HCT116 (cell line): ENCODE data around the gene MAML2. TPM values are rescaled to one million over a fixed set of nuclear protein-coding genes. Genes with fewer than 3 reads are reported as not detected.

Source experiments
- ATAC-seq: fragments of 200-7000 bp; cut with Tn5 transposase; 2 replicates; pipeline ENCODE4 v1.9.1; 2020; ENCODE audit warnings: mild to moderate bottlenecking, moderate library complexity
- BruUV-seq: library from RNA; stranded (reverse); fragments of 400-500 nt; replicated peaks from 2 replicates; lab custom pipeline; 2021; lab: Mats Ljungman, UMichigan
- CTCF ChIA-PET: fragments of 300-600 bp; sonication (Branson Sonifier 250); formaldehyde crosslinking; loops from one replicate; lab custom pipeline; 2021; ENCODE audit warnings: antibody characterized with exemption; lab: Charles Lee
- POLR2A ChIA-PET: fragments of 300-600, 350-600 bp; sonication (Branson Sonifier 250); formaldehyde crosslinking; loops from one replicate; lab custom pipeline; 2021; ENCODE audit warnings: antibody characterized with exemption; lab: Charles Lee
- RAD21 ChIA-PET, 2 experiments: fragments of 300-600 bp; sonication (Branson Sonifier 250); formaldehyde crosslinking; loops; one replicate each; lab custom pipeline; 2023; ENCODE audit warnings: low total read pairs in 2 of 2; ENCODE audit not compliant: uncharacterized antibody in 2 of 2, unreplicated experiment in 2 of 2, low non-redundant PET in 1 of 2; lab: Charles Lee
- DNase-seq: peaks from one replicate; pipeline ENCODE4 v3.0.0-alpha.2; 2010; ENCODE audit warnings: low read depth, low spot score
- H2AFZ ChIP-seq: fragments of 200-600 bp; shearing (Covaris generic), sonication (generic); 2 replicates; pipeline ENCODE4 v1.6.1; 2017; ENCODE audit warnings: low read depth, mixed run types, mixed read lengths, antibody characterized with exemption, low read length; ENCODE audit not compliant: poor library complexity, severe bottlenecking
- H3K27ac ChIP-seq: 2 replicates; pipeline ENCODE4 v1.5.1; 2012; ENCODE audit warnings: low read depth, low read length
- H3K27me3 ChIP-seq: fragments of 200-600 bp; sonication (generic); 2 replicates; pipeline ENCODE4 v1.6.1; 2016; ENCODE audit warnings: mixed run types, low read length, mixed read lengths; ENCODE audit not compliant: insufficient read depth
- H3K36me3 ChIP-seq, 2 experiments: fragments of 200-500 bp in 1 of 2; fragments of 200-600 bp in 1 of 2; sonication (Bioruptor generic) in 1 of 2; sonication (generic) in 1 of 2; 2 replicates each; pipeline versions ENCODE4 v1.5.1 to v1.6.1; 2014 to 2016; ENCODE audit warnings: low read length in 2 of 2, inconsistent platforms in 1 of 2, mixed read lengths in 1 of 2, mixed run types in 1 of 2; ENCODE audit not compliant: insufficient read depth in 2 of 2, control insufficient read depth in 1 of 2
- H3K4me1 ChIP-seq, 2 experiments: fragments of 200-600 bp in 1 of 2; sonication (generic) in 1 of 2; 2 replicates each; pipeline versions ENCODE4 v1.5.1 to v1.6.1; 2012 to 2017; ENCODE audit warnings: low read length in 2 of 2, inconsistent platforms in 1 of 2, mild to moderate bottlenecking in 1 of 2, mixed read lengths in 1 of 2, mixed run types in 1 of 2, moderate library complexity in 1 of 2; ENCODE audit not compliant: insufficient read depth in 2 of 2, control insufficient read depth in 1 of 2
- H3K4me2 ChIP-seq: fragments of 200-600 bp; sonication (generic); 2 replicates; pipeline ENCODE4 v1.6.1; 2017; ENCODE audit warnings: mixed run types, low read length, mixed read lengths
- H3K4me3 ChIP-seq, 2 experiments: fragments of 200-600 bp in 1 of 2; sonication (generic) in 1 of 2; replicated peaks in 1 of 2; 2 replicates each; pipeline ENCODE4 v1.5.1; 2011 to 2016; ENCODE audit warnings: low read length in 2 of 2, control low read depth in 1 of 2, low read depth in 1 of 2, mild to moderate bottlenecking in 1 of 2, mixed read lengths in 1 of 2, mixed run types in 1 of 2
- H3K79me2 ChIP-seq: fragments of 200-600 bp; sonication (generic); 2 replicates; pipeline ENCODE4 v1.6.1; 2017; ENCODE audit warnings: mild to moderate bottlenecking, mixed run types, low read length, moderate library complexity, mixed read lengths; ENCODE audit not compliant: insufficient read depth
- H3K9ac ChIP-seq: fragments of 200-600 bp; sonication (generic); 2 replicates; pipeline ENCODE4 v1.6.1; 2016; ENCODE audit warnings: low read length, mixed read lengths
- H3K9me2 ChIP-seq: fragments of 200-600 bp; sonication (generic), shearing (Covaris generic); 2 replicates; pipeline ENCODE4 v1.6.1; 2017; ENCODE audit warnings: mixed run types, mild to moderate bottlenecking, moderate library complexity; ENCODE audit not compliant: insufficient read depth
- H3K9me3 ChIP-seq, 2 experiments: fragments of 200-500 bp in 1 of 2; fragments of 200-600 bp in 1 of 2; sonication (Bioruptor generic) in 1 of 2; sonication (generic) in 1 of 2; 2 replicates each; pipeline ENCODE4 v1.6.1; 2014 to 2017; ENCODE audit warnings: low read length in 2 of 2, mixed read lengths in 2 of 2, inconsistent platforms in 1 of 2, low read depth in 1 of 2, mild to moderate bottlenecking in 1 of 2, mixed run types in 1 of 2, moderate library complexity in 1 of 2; ENCODE audit not compliant: control insufficient read depth in 1 of 2, insufficient read depth in 1 of 2
- H4K20me1 ChIP-seq: fragments of 200-600 bp; sonication (generic), shearing (Covaris generic); 2 replicates; pipeline ENCODE4 v1.6.1; 2017; ENCODE audit warnings: mixed run types, mild to moderate bottlenecking, moderate library complexity; ENCODE audit not compliant: insufficient read depth
- CBX3 ChIP-seq: IDR thresholded peaks from 2 replicates; pipeline ENCODE4 v1.6.1; 2012; ENCODE audit warnings: low read depth
- CEBPB ChIP-seq: IDR thresholded peaks from 2 replicates; pipeline ENCODE4 v1.6.1; 2012; ENCODE audit warnings: low read depth
- EGR1 ChIP-seq: IDR thresholded peaks from 2 replicates; pipeline ENCODE4 v1.6.1; 2012; ENCODE audit warnings: low read depth
- FOSL1 ChIP-seq: IDR thresholded peaks from 2 replicates; pipeline ENCODE4 v1.6.1; 2012; ENCODE audit warnings: low read depth
- POLR2A ChIP-seq: IDR thresholded peaks from 2 replicates; pipeline ENCODE4 v1.7.0; 2011; ENCODE audit warnings: borderline replicate concordance; ENCODE audit not compliant: insufficient read depth, insufficient read length; ENCODE audit errors: extremely low read depth
- RAD21 ChIP-seq: IDR thresholded peaks from 2 replicates; pipeline ENCODE4 v1.6.1; 2012; ENCODE audit warnings: low read depth, mild to moderate bottlenecking
- SIN3A ChIP-seq: IDR thresholded peaks from 2 replicates; pipeline ENCODE4 v1.6.1; 2012; ENCODE audit warnings: low read depth
- SP1 ChIP-seq: IDR thresholded peaks from 2 replicates; pipeline ENCODE4 v1.6.1; 2012; ENCODE audit warnings: low read depth
- SRF ChIP-seq: IDR thresholded peaks from 2 replicates; pipeline ENCODE4 v1.6.1; 2012; ENCODE audit warnings: low read depth
- TCF7L2 ChIP-seq: IDR thresholded peaks from 2 replicates; pipeline ENCODE4 v1.7.0; 2011; ENCODE audit warnings: borderline replicate concordance, inconsistent platforms; ENCODE audit not compliant: insufficient read depth, insufficient read length; ENCODE audit errors: extremely low read depth
- YY1 ChIP-seq: IDR thresholded peaks from 2 replicates; pipeline ENCODE4 v1.6.1; 2011; ENCODE audit warnings: low read length, low read depth, moderate library complexity, mild to moderate bottlenecking; ENCODE audit not compliant: insufficient replicate concordance; ENCODE audit errors: extremely low read depth
- ZFX ChIP-seq: fragments of 450-650 bp; IDR thresholded peaks from 2 replicates; pipeline ENCODE4 v1.6.1; 2017
- ZNF274 ChIP-seq: fragments of 200-500 bp; sonication (Bioruptor generic); IDR thresholded peaks from 2 replicates; pipeline ENCODE4 v1.6.1; 2014; ENCODE audit warnings: mild to moderate bottlenecking, low read depth, low read length, inconsistent platforms
- intact Hi-C: fragments of 100-400 bp; cut with micrococcal nuclease; formaldehyde crosslinking; loops from 2 replicates; pipeline ENCODE4 v1.10.0; 2022
- total RNA-seq: library from RNA; stranded (reverse); gene quantifications from one replicate; pipeline ENCODE4 v1.2.1, GENCODE V29; 2021; ENCODE audit not compliant: unreplicated experiment
- TF ChIP-seq, protein P1 (sequence below): IDR thresholded peaks from 2 replicates; pipeline ENCODE4 v1.6.1; 2012
- TF ChIP-seq, protein P2 (sequence below), 3 experiments: fragments of 200-600 bp in 1 of 3; sonication (generic) in 1 of 3; IDR thresholded peaks in 2 of 3; conservative IDR thresholded peaks in 1 of 3; 2 replicates each; pipeline ENCODE4 v1.5.1; 2012 to 2017; ENCODE audit warnings: low read depth in 2 of 3, low read length in 2 of 3, antibody characterized with exemption in 1 of 3, borderline replicate concordance in 1 of 3, control low read depth in 1 of 3, mild to moderate bottlenecking in 1 of 3, mixed read lengths in 1 of 3, mixed run types in 1 of 3, moderate library complexity in 1 of 3; ENCODE audit not compliant: insufficient read depth in 1 of 3
- TF ChIP-seq, protein P3 (sequence below): IDR thresholded peaks from 2 replicates; pipeline ENCODE4 v1.6.1; 2012

Gene MAML2
- total RNA-seq, 1 experiment from 2014 or later: 2.6 TPM

DNA sequence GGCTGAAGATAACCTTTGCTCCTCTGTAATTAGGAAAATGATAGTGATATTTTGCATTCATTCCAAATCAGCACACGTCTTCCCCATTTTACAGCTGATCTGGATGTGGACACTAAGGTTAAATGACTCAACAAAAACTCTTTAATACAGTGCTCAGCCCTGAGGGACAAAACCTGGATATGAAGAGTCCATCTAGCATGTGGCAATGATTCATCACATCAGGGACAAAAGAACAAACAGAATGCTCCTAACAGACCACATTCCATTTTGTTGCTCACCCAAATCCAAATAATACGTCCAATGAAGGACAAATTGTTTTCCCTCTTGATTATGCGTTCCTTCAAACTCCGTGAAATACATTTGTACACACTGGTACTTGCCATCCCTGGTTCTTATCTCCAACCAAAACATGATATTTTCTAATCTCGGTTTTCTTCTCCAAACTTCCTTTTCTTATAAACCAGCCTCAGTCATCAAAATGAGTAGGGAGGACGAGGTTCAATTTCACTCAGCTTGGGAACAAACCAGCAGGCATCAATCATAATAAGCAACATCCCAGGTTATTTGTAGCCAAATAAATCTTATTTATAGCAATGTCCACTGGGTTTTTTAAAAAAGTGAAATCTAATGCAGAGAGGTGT, 365.3 kb downstream of the MAML2 start (continued):
- TF ChIP-seq RAD21 (no peak), EGR1 (no peak), FOSL1 (no peak), TCF7L2 (no peak), SIN3A (no peak), SRF (no peak)

GRCh38 chr11:95976550-95976949, 366.4 kb downstream of the MAML2 start:
- ATAC-seq (no peak), DNase-seq (no peak)
- BruUV-seq: no TSS peak
- RAD21 ChIA-PET: no interaction called here
- Histone ChIP-seq H3K9me2 (no peaks in the 10 kb centered on the region), H4K20me1 (no peaks in the 10 kb centered on the region), H3K27ac (no peak overlapping the region), H3K4me2 (no peak overlapping the region), H3K9ac (no peak overlapping the region), H3K9me3 (no peaks in the 10 kb centered on the region), H3K4me3 (no peak overlapping the region), H3K36me3 (no peaks in the 10 kb centered on the region), H3K27me3 (no peaks in the 10 kb centered on the region), H2AFZ (no peak overlapping the region), H3K79me2 (no peaks in the 10 kb centered on the region), H3K4me1 (peaks cover 0 to 6% of the 10 kb centered on the region in 2 experiments; a peak in 1 of 4 replicates)
- POLR2A ChIA-PET: no interaction called here
- TF ChIP-seq, protein P1, sequence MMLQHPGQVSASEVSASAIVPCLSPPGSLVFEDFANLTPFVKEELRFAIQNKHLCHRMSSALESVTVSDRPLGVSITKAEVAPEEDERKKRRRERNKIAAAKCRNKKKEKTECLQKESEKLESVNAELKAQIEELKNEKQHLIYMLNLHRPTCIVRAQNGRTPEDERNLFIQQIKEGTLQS: no peak
- TF ChIP-seq FOSL1 (no peak), POLR2A (no peak), SP1 (no peak), CBX3 (no peak), ZNF274 (no peak), RAD21 (no peak), YY1 (no peak), SIN3A (no peak), CEBPB (no peak), ZFX (no peak)
- TF ChIP-seq, protein P2, sequence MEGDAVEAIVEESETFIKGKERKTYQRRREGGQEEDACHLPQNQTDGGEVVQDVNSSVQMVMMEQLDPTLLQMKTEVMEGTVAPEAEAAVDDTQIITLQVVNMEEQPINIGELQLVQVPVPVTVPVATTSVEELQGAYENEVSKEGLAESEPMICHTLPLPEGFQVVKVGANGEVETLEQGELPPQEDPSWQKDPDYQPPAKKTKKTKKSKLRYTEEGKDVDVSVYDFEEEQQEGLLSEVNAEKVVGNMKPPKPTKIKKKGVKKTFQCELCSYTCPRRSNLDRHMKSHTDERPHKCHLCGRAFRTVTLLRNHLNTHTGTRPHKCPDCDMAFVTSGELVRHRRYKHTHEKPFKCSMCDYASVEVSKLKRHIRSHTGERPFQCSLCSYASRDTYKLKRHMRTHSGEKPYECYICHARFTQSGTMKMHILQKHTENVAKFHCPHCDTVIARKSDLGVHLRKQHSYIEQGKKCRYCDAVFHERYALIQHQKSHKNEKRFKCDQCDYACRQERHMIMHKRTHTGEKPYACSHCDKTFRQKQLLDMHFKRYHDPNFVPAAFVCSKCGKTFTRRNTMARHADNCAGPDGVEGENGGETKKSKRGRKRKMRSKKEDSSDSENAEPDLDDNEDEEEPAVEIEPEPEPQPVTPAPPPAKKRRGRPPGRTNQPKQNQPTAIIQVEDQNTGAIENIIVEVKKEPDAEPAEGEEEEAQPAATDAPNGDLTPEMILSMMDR (IDR thresholded peaks at IDR 0.05 in 2 of 3, conservative IDR thresholded peaks at IDR 0.05 in 1 of 3; ENCODE audit: borderline replicate concordance in 1 of 3, insufficient read depth in 1 of 3, low read depth in 2 of 3, low read length in 2 of 3): no peak
- TF ChIP-seq, protein P3, sequence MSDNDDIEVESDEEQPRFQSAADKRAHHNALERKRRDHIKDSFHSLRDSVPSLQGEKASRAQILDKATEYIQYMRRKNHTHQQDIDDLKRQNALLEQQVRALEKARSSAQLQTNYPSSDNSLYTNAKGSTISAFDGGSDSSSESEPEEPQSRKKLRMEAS: no peak
- CTCF ChIA-PET: no interaction called here
- intact Hi-C loops: no loop called here
